IMR-90 (cell line): ENCODE results near the gene BCAS3. TPM values are rescaled to one million over a fixed set of nuclear protein-coding genes. Genes with fewer than 3 reads are reported as not detected.

ENCODE experiments used
- ATAC-seq: fragments of 200-7000 bp; cut with Tn5 transposase; 2 replicates; pipeline ENCODE4 v1.9.1; 2020; ENCODE audit warnings: low read depth, mild to moderate bottlenecking, moderate library complexity
- BruUV-seq: library from RNA; stranded (reverse); fragments of 400-500 nt; replicated peaks from 2 replicates; lab custom pipeline; 2021; lab: Mats Ljungman, UMichigan
- CTCF ChIA-PET: fragments of 300-600 bp; formaldehyde crosslinking; extraction: SDS; loops from one replicate; lab custom pipeline; 2021; ENCODE audit warnings: antibody characterized with exemption; lab: Yijun Ruan, JAX
- POLR2A ChIA-PET: fragments of 300-600 bp; sonication (Branson Sonifier 250); formaldehyde crosslinking; loops from one replicate; lab custom pipeline; 2022; ENCODE audit warnings: antibody characterized with exemption; ENCODE audit not compliant: unreplicated experiment; lab: Charles Lee
- DNase-seq: peaks from one replicate; pipeline ENCODE4 v3.0.0; 2013
- H2AFZ ChIP-seq: replicated peaks from 2 replicates; pipeline ENCODE3; 2013; ENCODE audit warnings: low read length, mild to moderate bottlenecking; ENCODE audit not compliant: poor library complexity
- H2AK5ac ChIP-seq: 2 replicates; pipeline ENCODE4 v1.6.1; 2013; ENCODE audit warnings: low read depth, low read length, inconsistent platforms
- H2AK9ac ChIP-seq: replicated peaks from 2 replicates; pipeline ENCODE3; 2013; ENCODE audit warnings: mild to moderate bottlenecking, low read depth, low read length, moderate library complexity; ENCODE audit not compliant: poor library complexity
- H2BK120ac ChIP-seq: 2 replicates; pipeline ENCODE4 v1.6.1; 2013; ENCODE audit warnings: low read depth, low read length, inconsistent platforms
- H2BK15ac ChIP-seq: 3 replicates; pipeline ENCODE4 v1.6.1; 2013; ENCODE audit warnings: low read depth, low read length, inconsistent platforms
- H2BK20ac ChIP-seq: 2 replicates; pipeline ENCODE4 v1.6.1; 2013; ENCODE audit warnings: low read depth, mild to moderate bottlenecking, inconsistent platforms, low read length, moderate library complexity
- H2BK5ac ChIP-seq: 2 replicates; pipeline ENCODE4 v1.6.1; 2013; ENCODE audit warnings: mild to moderate bottlenecking, low read depth, low read length, inconsistent platforms; ENCODE audit not compliant: poor library complexity, severe bottlenecking
- H3K14ac ChIP-seq: replicated peaks from 2 replicates; pipeline ENCODE4 v1.6.1; 2013; ENCODE audit warnings: low read depth, low read length, inconsistent platforms
- H3K18ac ChIP-seq: 2 replicates; pipeline ENCODE4 v1.6.1; 2013; ENCODE audit warnings: low read depth, low read length, control low read depth
- H3K23ac ChIP-seq: 2 replicates; pipeline ENCODE4 v1.6.1; 2013; ENCODE audit warnings: low read depth, low read length, inconsistent platforms
- H3K27ac ChIP-seq: 2 replicates; pipeline ENCODE4 v1.5.1; 2013; ENCODE audit warnings: mild to moderate bottlenecking, control low read depth, low read length; ENCODE audit not compliant: insufficient read depth
- H3K27me3 ChIP-seq: 2 replicates; pipeline ENCODE4 v1.6.1; 2013; ENCODE audit warnings: low read length; ENCODE audit not compliant: control insufficient read depth, insufficient read depth
- H3K36me3 ChIP-seq: 2 replicates; pipeline ENCODE4 v1.6.1; 2013; ENCODE audit warnings: low read length, mixed read lengths; ENCODE audit not compliant: control insufficient read depth, insufficient read depth
- H3K4ac ChIP-seq: 2 replicates; pipeline ENCODE4 v1.6.1; 2013; ENCODE audit warnings: low read depth, low read length, inconsistent platforms
- H3K4me1 ChIP-seq: 2 replicates; pipeline ENCODE4 v1.6.1; 2013; ENCODE audit warnings: low read length, mixed read lengths; ENCODE audit not compliant: control insufficient read depth, insufficient read depth
- H3K4me2 ChIP-seq: 2 replicates; pipeline ENCODE4 v1.6.1; 2013; ENCODE audit warnings: low read depth, mild to moderate bottlenecking, control low read depth, low read length, moderate library complexity
- H3K4me3 ChIP-seq: 2 replicates; pipeline ENCODE4 v1.5.1; 2013; ENCODE audit warnings: low read depth, mild to moderate bottlenecking, control low read depth, low read length, moderate library complexity; ENCODE audit not compliant: insufficient read depth
- H3K56ac ChIP-seq: 2 replicates; pipeline ENCODE4 v1.6.1; 2013; ENCODE audit warnings: low read length, inconsistent platforms; ENCODE audit not compliant: insufficient read depth; ENCODE audit errors: extremely low read depth
- H3K79me1 ChIP-seq, 2 experiments: 2 replicates each; pipeline ENCODE4 v1.6.1; 2013; ENCODE audit warnings: low read length in 2 of 2, inconsistent platforms in 1 of 2, low read depth in 1 of 2
- H3K9ac ChIP-seq: 2 replicates; pipeline ENCODE4 v1.6.1; 2013; ENCODE audit warnings: low read depth, low read length, control low read depth
- H3K9me1 ChIP-seq: 2 replicates; pipeline ENCODE4 v1.6.1; 2013; ENCODE audit warnings: low read length, inconsistent platforms; ENCODE audit not compliant: insufficient read depth
- H3K9me3 ChIP-seq: 2 replicates; pipeline ENCODE4 v1.6.1; 2013; ENCODE audit warnings: low read length; ENCODE audit not compliant: control insufficient read depth, insufficient read depth
- H4K20me1 ChIP-seq: 2 replicates; pipeline ENCODE4 v1.6.1; 2013; ENCODE audit warnings: low read length, inconsistent platforms; ENCODE audit not compliant: insufficient read depth
- H4K5ac ChIP-seq: 2 replicates; pipeline ENCODE4 v1.6.1; 2013; ENCODE audit warnings: mild to moderate bottlenecking, low read depth, low read length, control low read depth
- H4K8ac ChIP-seq, 2 experiments: 2 replicates each; pipeline ENCODE4 v1.6.1; 2013; ENCODE audit warnings: low read depth in 2 of 2, low read length in 2 of 2, control low read depth in 1 of 2, inconsistent platforms in 1 of 2
- H4K91ac ChIP-seq: 2 replicates; pipeline ENCODE4 v1.6.1; 2013; ENCODE audit warnings: low read depth, low read length, inconsistent platforms; ENCODE audit not compliant: insufficient read depth
- RFX5 ChIP-seq: IDR thresholded peaks from 2 replicates; pipeline ENCODE4 v1.8.0; 2012; ENCODE audit warnings: low read depth, mild to moderate bottlenecking, low read length, moderate library complexity
- WGBS, 2 experiments: methylation state at CpG; one replicate each; pipeline versions ENCODE4 v1.1.5 to v1.1.7; 2013; ENCODE audit warnings: missing lambda C conversion rate in 2 of 2; ENCODE audit not compliant: insufficient read length in 1 of 2; ENCODE audit errors: extremely low coverage in 2 of 2; 5-methylcytosine and 5-hydroxymethylcytosine counted together
- dilution Hi-C: fragments of 300-500 bp; cut with HindIII; formaldehyde crosslinking; loops from one replicate; pipeline ENCODE4 v1.14.3; 2018; ENCODE audit warnings: low sequenced_read_pairs; ENCODE audit not compliant: unreplicated experiment
- in situ Hi-C: fragments of 300-500 bp; cut with MboI; formaldehyde crosslinking; loops from 3 replicates; pipeline ENCODE4 v1.14.3; 2019; ENCODE audit warnings: low sequenced_read_pairs, inconsistent platforms, mixed read lengths
- intact Hi-C: fragments of 100-400 bp; cut with micrococcal nuclease; formaldehyde crosslinking; loops from 2 replicates; pipeline ENCODE4 v1.10.0; 2022
- polyA plus RNA-seq, 3 experiments: library from polyadenylated mRNA; depleted of rRNA; stranded (reverse); fragments of >200 nt; gene quantifications; 2 replicates each; pipeline ENCODE4 v1.2.3, GENCODE V29; 2012; ENCODE audit warnings: low replicate concordance in 1 of 3
- total RNA-seq: library from RNA; depleted of rRNA; stranded (reverse); fragments of >200 nt; gene quantifications from 2 replicates; pipeline ENCODE4 v1.2.3, GENCODE V29; 2012

The BCAS3 gene
- total and polyA plus RNA-seq, 2 of the 4 experiments (the other 2 are of a cell fraction): 6.3 to 27.1 TPM

GRCh38 chr17:61388561-61389356 is 711.1 kb downstream of the BCAS3 start:
- Histone ChIP-seq H3K4ac (peak overlapping the region; percentile 92), H2BK15ac (peak overlapping the region; percentile 90; the same call in 2 of the 3 replicates), H2BK120ac (peak overlapping the region; percentile 97; the same call in 1 of the 2 replicates), H3K23ac (no peak overlapping the region), H3K27ac (no peak overlapping the region), H2AK9ac (no peak overlapping the region), H3K9me3 (no peaks in the 10 kb centered on the region), H3K79me1 (peaks cover 10 to 87% of the 10 kb centered on the region in 2 experiments), H3K27me3 (no peaks in the 10 kb centered on the region), H3K9ac (no peak overlapping the region), H3K36me3 (peaks cover 2% of the 10 kb centered on the region; the same call in 1 of the 2 replicates), H2BK20ac (peak overlapping the region; percentile 89; the same call in 1 of the 2 replicates), H2AK5ac (peak overlapping the region; percentile 97), H4K8ac (peak overlapping the region; percentile 15 to 86; a peak in 2 of 4 replicates), H3K14ac (0 out of 2 replicates have a peak overlapping the region, but pooled peaks have one; percentile 85), H3K56ac (no peak overlapping the region), H3K4me3 (no peak overlapping the region), H3K4me2 (no peak overlapping the region), H3K4me1 (peaks cover 8% of the 10 kb centered on the region), H2AFZ (peak overlapping the region; percentile 9), H2BK5ac (no peak overlapping the region), H3K9me1 (peaks cover 31% of the 10 kb centered on the region), H3K18ac (peak overlapping the region; percentile 8; the same call in 1 of the 2 replicates), H4K91ac (peak overlapping the region; percentile 46; the same call in 1 of the 2 replicates), H4K20me1 (peaks cover 6% of the 10 kb centered on the region; the same call in 1 of the 2 replicates), H4K5ac (peak overlapping the region; percentile 21; the same call in 1 of the 2 replicates)
- no CpG with 5 or more reads among the region's 21 CpGs for WGBS, 2 experiments
- ChIA-PET POLR2A (no interaction called here), CTCF (no interaction called here)
- no TSS peak for BruUV-seq
- intact Hi-C loops (no loop called here), in situ Hi-C loops (no loop called here), dilution Hi-C loops (no loop called here)
- DNase-seq: no peak
- no peak for ATAC-seq
- TF ChIP-seq RFX5: no peak
